OCI-LY1 (cell line): ENCODE results near the gene IGSF10.
A peak's percentile ranks its signal among the peaks of the same experiment; 100 is the strongest.

ENCODE experiments used
- H2AFZ ChIP-seq: fragments of 200-600 bp; sonication (generic), shearing (Covaris generic); 2 replicates; pipeline ENCODE4 v1.6.0; 2014; ENCODE audit warnings: antibody characterized with exemption, mild to moderate bottlenecking, low read length
- H3F3A ChIP-seq: fragments of 200-600 bp; sonication (generic), shearing (Covaris generic); 2 replicates; pipeline ENCODE4 v1.6.0; 2014; ENCODE audit warnings: mild to moderate bottlenecking, antibody characterized with exemption, low read length, moderate library complexity; ENCODE audit not compliant: insufficient read depth
- H3K27ac ChIP-seq: fragments of 200-600 bp; sonication (generic); 2 replicates; pipeline ENCODE4 v1.5.1; 2014; ENCODE audit warnings: low read length, mixed run types, mild to moderate bottlenecking, low read depth; ENCODE audit not compliant: poor library complexity, severe bottlenecking
- H3K27me3 ChIP-seq: fragments of 200-600 bp; sonication (generic); 2 replicates; pipeline ENCODE4 v1.6.0; 2014; ENCODE audit warnings: antibody characterized with exemption, mild to moderate bottlenecking, low read length, moderate library complexity; ENCODE audit not compliant: insufficient read depth
- H3K36me3 ChIP-seq: fragments of 200-600 bp; sonication (generic); 2 replicates; pipeline ENCODE4 v1.6.1; 2014; ENCODE audit warnings: mild to moderate bottlenecking, antibody characterized with exemption, low read length, moderate library complexity, mixed read lengths; ENCODE audit not compliant: insufficient read depth
- H3K4me1 ChIP-seq: fragments of 200-600 bp; sonication (generic); 2 replicates; pipeline ENCODE4 v1.5.1; 2014; ENCODE audit warnings: mild to moderate bottlenecking, low read length, moderate library complexity; ENCODE audit not compliant: insufficient read depth, severe bottlenecking
- H3K4me2 ChIP-seq: fragments of 200-600 bp; sonication (generic), shearing (Covaris generic); 2 replicates; pipeline ENCODE4 v1.6.1; 2014; ENCODE audit warnings: low read length
- H3K4me3 ChIP-seq: fragments of 200-600 bp; sonication (generic); 2 replicates; pipeline ENCODE4 v1.5.1; 2014; ENCODE audit warnings: low read length, low read depth, mild to moderate bottlenecking, mixed read lengths; ENCODE audit not compliant: poor library complexity, severe bottlenecking
- H3K79me2 ChIP-seq: fragments of 200-600 bp; shearing (Covaris generic); 2 replicates; pipeline ENCODE4 v1.6.1; 2016; ENCODE audit warnings: mixed run types, low read length, mixed read lengths; ENCODE audit not compliant: insufficient read depth
- H3K9ac ChIP-seq: fragments of 200-600 bp; sonication (generic), shearing (Covaris generic); 2 replicates; pipeline ENCODE4 v1.6.1; 2014; ENCODE audit warnings: mild to moderate bottlenecking, low read length, mixed read lengths
- H3K9me2 ChIP-seq: fragments of 200-600 bp; sonication (generic), shearing (Covaris generic); 2 replicates; pipeline ENCODE4 v1.6.1; 2014; ENCODE audit warnings: low read depth, mild to moderate bottlenecking, low read length, mixed read lengths
- H3K9me3 ChIP-seq: fragments of 200-600 bp; shearing (Covaris generic); 2 replicates; pipeline ENCODE4 v1.6.1; 2014; ENCODE audit warnings: low read length, mixed read lengths
- H4K20me1 ChIP-seq: fragments of 200-600 bp; sonication (generic), shearing (Covaris generic); 2 replicates; pipeline ENCODE4 v1.6.0; 2016; ENCODE audit warnings: mild to moderate bottlenecking, low read length; ENCODE audit not compliant: insufficient read depth
- EZH2 ChIP-seq: fragments of 200-600 bp; sonication (generic), shearing (Covaris generic); IDR thresholded peaks from 2 replicates; pipeline ENCODE4 v1.8.0; 2017; ENCODE audit warnings: borderline replicate concordance, mixed run types, mild to moderate bottlenecking, antibody characterized with exemption, low read length, moderate library complexity, mixed read lengths
- TF ChIP-seq, protein P1 (sequence below): fragments of 200-600 bp; sonication (generic), shearing (Covaris generic); IDR thresholded peaks from 2 replicates; pipeline ENCODE4 v1.5.1; 2017; ENCODE audit warnings: mild to moderate bottlenecking, antibody characterized with exemption, low read length, moderate library complexity, mixed read lengths

IGSF10 gene

DNA sequence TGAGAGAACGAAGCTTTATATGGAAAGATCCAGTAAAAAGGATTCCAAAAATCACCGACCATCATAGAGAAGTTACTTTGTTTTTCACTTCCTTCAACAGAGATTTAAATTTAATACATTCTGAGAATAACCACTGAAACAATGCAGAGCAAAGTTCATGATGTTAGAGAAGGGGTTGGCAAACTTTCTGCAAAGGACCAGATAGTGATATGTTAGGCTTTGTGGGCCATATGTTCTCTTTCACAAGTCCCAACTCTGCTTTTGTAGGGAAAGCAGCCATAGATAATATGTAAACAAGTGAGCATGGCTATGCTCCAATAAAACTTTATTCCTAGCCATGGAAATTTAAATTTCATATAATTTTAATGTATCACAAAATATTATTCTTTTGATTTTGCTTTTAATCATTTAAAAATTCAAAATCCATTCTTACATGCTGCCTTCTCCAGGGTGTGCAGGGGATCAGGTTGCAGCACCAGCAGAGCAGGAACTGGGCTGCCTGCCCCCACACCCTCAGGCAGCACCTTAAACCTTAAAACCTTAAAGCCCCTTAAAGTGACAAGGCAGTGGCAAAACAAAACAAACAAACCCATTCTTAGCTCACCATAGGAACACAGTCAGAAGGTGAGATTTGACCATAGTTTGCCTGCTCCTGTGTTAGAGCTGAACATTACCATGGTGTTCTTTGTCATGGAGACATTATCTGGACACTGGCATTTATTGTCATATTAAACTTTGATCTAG is 16.9 kb upstream of the IGSF10 start:
- Histone ChIP-seq H3K9ac (no peak overlapping the region), H3K27me3 (no peaks in the 10 kb centered on the region), H3K36me3 (no peaks in the 10 kb centered on the region), H3K27ac (no peak overlapping the region), H4K20me1 (no peaks in the 10 kb centered on the region), H3F3A (no peaks in the 10 kb centered on the region), H3K79me2 (no peaks in the 10 kb centered on the region), H3K9me3 (0 out of 2 replicates have a peak, but pooled peaks cover 1% of the 10 kb centered on the region), H3K4me1 (no peaks in the 10 kb centered on the region), H3K4me2 (no peak overlapping the region), H3K9me2 (no peaks in the 10 kb centered on the region), H2AFZ (no peak overlapping the region), H3K4me3 (no peak overlapping the region)
- no peak for TF ChIP-seq EZH2
- TF ChIP-seq, protein P1, sequence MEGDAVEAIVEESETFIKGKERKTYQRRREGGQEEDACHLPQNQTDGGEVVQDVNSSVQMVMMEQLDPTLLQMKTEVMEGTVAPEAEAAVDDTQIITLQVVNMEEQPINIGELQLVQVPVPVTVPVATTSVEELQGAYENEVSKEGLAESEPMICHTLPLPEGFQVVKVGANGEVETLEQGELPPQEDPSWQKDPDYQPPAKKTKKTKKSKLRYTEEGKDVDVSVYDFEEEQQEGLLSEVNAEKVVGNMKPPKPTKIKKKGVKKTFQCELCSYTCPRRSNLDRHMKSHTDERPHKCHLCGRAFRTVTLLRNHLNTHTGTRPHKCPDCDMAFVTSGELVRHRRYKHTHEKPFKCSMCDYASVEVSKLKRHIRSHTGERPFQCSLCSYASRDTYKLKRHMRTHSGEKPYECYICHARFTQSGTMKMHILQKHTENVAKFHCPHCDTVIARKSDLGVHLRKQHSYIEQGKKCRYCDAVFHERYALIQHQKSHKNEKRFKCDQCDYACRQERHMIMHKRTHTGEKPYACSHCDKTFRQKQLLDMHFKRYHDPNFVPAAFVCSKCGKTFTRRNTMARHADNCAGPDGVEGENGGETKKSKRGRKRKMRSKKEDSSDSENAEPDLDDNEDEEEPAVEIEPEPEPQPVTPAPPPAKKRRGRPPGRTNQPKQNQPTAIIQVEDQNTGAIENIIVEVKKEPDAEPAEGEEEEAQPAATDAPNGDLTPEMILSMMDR, result no peak

DNA sequence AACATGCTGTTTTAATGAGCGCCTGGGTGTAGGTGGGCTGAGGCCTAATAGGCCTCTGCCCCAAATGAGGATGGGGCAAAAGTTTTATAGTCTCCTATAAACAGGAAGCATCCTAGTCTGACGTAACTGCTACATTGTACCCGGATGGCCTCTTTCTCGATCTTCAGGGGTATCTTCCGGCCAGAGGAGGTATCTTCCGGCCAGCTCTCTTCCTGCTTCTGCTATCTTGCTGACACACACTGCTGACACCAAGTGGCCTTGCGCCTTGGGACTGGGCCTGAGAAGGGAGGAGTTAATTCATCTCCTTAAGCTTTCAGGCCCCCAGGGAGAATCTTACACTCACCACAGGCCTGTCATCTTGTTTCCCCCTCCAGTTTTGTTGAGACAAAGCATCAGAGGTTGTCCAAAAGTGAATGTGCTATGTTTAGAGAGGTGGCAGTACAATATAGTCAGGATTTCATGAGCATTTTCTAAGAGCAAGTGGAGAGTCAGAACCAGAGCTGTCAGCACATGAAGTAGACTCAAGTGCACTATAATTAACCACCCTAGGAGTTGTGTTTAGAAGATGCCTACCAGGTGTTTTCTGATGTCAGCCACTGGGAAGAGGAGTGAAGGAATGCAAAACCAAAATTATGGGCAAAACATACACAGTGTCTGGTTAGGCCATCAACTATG is 15.6 kb upstream of the IGSF10 start:
- TF ChIP-seq EZH2, result no peak
- TF ChIP-seq, protein P1, result no peak
- H3K27ac ChIP-seq, result no peak overlapping the region

DNA sequence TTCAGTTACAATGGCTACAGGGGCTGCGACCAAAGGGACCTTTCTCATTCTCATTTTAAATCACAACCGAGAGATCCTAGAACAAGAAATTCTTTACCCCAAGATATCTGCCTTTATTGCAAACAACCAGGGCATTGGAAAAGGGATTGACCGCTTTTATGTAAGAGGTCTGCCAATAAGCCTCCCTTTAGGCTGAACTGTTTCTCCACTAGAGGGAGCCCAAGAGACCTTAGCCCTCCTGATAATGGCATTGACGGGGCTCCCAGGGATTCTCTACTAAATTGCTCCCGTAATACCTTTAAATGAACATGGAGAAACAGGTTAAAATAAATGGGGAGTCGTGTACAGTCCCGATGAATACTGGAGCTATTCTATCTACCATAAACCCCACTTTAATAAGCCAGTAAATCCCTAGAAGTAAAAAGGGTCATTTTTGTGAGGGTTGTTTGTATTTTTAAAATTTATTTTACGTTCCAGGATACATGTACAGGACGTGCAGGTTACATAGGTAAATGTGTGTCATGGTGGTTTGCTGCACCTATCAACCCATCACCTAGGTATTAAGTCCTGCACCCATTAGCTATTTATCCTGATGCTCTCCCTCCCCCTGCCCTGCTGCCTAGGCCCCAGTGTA is 7.5 kb upstream of the IGSF10 start:
- Histone ChIP-seq H3F3A (no peaks in the 10 kb centered on the region), H2AFZ (no peak overlapping the region), H3K4me3 (no peak overlapping the region), H3K9me3 (no peaks in the 10 kb centered on the region), H4K20me1 (no peaks in the 10 kb centered on the region), H3K4me2 (no peak overlapping the region), H3K27me3 (no peaks in the 10 kb centered on the region), H3K9me2 (no peaks in the 10 kb centered on the region), H3K27ac (no peak overlapping the region), H3K4me1 (no peaks in the 10 kb centered on the region), H3K9ac (no peak overlapping the region), H3K79me2 (no peaks in the 10 kb centered on the region), H3K36me3 (no peaks in the 10 kb centered on the region)
- TF ChIP-seq, protein P1, result peak; percentile 98
- TF ChIP-seq EZH2, result no peak

More for the DNA sequence above, 15.6 kb upstream of the IGSF10 start:
- Histone ChIP-seq H3K9ac (no peak overlapping the region), H3K4me2 (no peak overlapping the region), H3K36me3 (no peaks in the 10 kb centered on the region), H4K20me1 (no peaks in the 10 kb centered on the region), H2AFZ (peak overlapping the region; percentile 55; the same call in 1 of the 2 replicates), H3K4me1 (no peaks in the 10 kb centered on the region), H3F3A (no peaks in the 10 kb centered on the region), H3K79me2 (no peaks in the 10 kb centered on the region), H3K9me3 (no peaks in the 10 kb centered on the region), H3K9me2 (no peaks in the 10 kb centered on the region), H3K4me3 (no peak overlapping the region), H3K27me3 (no peaks in the 10 kb centered on the region)
